ELR (cell line): ENCODE results near the gene ARHGEF17.

ENCODE experiments used
- DNase-seq: peaks from one replicate; pipeline ENCODE4 v3.0.0-alpha.2; 2015; ENCODE audit warnings: low read depth

Gene ARHGEF17

GRCh38 chr11:73314117-73314961 lies 6.3 kb downstream of the ARHGEF17 start:
- DNase-seq = peak; percentile 67

DNA sequence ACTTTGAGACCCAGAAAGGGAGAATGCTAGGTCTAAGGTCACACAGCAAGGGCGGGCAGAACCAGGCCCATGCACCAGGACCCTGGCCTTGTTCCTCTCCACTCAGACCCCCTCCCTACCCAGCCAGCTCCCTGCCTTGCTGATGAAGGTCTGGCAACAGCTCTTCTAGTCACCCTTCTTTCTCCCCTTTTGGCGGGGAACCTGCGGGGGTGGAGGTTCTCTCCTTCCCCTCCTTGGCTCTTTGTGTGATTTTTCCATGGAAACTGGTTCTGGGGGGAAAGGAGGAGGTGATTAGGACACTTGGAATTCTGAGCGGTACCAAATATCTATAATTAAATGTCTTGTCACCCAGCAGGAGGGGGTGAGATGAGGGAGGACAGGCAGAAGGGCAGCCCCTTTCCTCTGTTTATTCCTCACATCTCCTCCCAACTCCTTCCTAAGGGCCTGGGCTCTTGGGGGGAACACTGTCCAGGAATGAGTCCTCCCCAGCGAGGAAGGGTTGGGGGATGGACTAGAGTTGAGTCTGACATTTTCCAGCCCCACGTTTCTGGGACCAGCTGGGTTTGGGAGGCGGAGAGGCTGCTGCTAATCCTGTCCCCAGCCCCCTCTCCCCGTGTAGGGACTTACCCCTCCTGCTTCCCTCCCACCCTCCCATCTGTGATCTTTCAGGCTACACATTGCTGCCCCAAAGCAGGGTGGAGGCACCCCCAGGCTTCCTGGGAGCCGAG lies 7.4 kb downstream of the ARHGEF17 start:
- no peak for DNase-seq

DNA sequence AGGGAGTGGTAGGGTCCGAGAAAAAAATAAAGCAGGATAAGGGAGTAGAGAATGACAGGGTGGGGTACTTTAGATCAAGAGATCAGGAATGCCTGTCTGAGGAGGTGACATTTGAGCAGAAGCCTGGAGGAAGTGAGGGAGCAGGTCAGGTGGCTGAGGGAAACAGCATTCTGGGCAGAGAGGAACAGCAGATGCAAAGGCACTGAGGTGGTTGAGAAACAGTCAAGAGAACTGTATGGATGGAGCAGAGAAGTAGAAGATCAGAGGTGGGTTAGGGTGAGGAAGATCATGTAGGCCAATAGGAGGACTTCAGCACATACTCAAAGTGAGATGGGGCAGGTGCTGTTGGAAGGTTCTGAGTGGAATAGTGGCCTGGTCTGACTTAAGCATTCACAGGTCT lies 8.3 kb downstream of the ARHGEF17 start:
- no peak for DNase-seq

DNA sequence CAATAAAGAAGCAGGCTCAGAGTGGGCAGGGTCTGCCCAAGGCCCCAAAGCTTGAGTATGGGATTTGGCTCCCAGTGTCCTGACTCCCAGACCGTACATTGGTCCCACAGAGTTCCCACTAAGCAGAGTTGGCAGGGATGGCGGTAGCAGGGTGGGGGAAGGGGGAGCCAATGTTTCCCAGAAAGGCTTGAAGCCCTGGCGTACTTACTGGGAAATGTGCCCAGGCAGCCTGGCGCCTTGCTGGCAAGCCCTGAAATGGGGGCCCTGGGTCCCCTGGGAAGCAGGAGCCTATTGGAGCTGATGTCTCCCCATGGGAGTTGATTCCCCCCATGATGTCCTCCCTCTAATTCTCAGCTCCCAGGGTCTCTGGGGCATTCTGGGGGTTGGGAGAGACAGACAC lies 9.3 kb downstream of the ARHGEF17 start:
- DNase-seq = no peak

DNA sequence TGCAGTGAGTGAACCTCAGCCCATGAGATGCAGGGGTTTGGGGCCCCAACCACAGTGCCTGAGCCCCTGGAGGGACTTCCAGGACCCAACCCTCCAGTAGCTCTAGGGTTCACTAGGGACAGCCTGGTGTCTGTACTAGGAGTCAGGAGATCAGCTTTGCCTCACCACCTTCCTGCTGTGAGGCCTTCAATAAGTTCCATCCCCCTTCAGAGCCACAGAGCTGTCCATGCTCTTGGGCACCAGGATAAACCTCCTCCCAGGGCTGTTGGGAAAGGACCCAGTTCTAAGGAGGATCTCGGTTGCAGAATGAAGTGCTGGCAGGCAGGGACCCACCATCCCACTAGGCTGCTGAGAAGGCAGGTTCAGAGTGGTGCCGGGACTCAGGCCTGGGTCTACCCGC lies 9.7 kb downstream of the ARHGEF17 start:
- DNase-seq = no peak

DNA sequence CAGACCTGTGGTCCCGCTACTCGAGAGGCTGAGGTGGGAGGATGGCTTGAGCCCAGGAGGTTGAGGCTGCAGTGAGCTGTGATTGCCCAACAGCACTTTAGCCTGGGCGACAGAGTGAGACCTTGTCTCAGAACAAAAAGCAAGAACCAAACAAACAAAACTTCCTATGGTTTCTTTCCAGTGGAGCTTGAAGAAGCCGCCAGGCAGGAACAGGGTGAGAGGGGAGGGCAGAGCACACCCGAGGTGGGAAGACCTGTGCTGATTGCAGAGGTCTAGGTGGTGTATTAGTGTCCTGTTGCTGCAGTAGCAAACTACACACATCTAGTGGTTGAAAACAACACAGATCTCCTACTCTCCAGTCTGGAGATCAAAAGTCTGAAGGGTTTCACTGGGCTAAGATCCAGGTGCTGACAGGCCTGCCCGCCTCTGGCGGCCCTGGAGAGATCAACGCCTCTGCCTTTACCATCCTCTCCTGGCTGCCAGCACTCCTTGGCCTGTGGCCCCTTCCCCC lies 10.5 kb downstream of the ARHGEF17 start:
- no peak for DNase-seq

DNA sequence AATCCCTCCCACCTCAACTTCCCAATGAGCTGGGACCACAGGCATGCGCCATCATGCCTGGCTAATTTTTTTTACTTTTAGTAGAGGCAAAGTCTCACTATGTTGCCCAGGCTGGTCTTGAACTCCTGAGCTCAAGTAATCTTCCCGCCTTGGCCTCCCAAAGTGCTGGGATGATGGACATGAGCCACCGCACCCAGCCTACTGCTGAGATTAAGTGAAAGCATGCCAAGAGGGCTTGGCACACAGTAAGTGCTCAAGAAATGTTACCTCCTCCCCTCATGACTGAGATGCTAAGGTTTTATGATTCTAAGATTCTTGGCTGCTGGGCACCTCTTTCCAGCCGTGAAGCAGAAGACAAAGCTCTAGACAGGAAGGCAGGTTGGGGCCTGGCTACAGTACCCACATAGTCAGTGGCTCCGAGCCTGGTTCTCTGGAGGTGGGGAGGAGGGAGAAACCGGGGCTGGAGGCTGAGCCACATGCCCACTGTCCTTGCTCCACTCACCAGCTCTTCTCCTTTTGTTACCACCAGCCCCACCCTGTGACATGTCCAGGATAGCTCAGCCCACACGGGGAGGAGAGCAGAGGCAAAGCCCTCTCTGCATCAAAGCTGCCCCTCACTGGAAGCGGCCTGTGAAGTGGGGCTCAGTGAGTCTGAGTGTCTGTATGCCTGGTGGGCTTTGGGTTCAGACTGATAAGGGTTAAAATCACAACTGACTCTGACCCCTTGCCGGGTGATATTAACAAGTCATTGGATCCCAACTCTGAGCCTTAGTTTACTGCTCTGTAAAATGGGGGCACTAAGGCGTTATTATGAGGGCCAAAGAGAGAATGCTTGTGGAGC lies 12.9 kb downstream of the ARHGEF17 start:
- DNase-seq = no peak

GRCh38 chr11:73321604-73322381 lies 13.7 kb downstream of the ARHGEF17 start:
- DNase-seq = peak; percentile 79

DNA sequence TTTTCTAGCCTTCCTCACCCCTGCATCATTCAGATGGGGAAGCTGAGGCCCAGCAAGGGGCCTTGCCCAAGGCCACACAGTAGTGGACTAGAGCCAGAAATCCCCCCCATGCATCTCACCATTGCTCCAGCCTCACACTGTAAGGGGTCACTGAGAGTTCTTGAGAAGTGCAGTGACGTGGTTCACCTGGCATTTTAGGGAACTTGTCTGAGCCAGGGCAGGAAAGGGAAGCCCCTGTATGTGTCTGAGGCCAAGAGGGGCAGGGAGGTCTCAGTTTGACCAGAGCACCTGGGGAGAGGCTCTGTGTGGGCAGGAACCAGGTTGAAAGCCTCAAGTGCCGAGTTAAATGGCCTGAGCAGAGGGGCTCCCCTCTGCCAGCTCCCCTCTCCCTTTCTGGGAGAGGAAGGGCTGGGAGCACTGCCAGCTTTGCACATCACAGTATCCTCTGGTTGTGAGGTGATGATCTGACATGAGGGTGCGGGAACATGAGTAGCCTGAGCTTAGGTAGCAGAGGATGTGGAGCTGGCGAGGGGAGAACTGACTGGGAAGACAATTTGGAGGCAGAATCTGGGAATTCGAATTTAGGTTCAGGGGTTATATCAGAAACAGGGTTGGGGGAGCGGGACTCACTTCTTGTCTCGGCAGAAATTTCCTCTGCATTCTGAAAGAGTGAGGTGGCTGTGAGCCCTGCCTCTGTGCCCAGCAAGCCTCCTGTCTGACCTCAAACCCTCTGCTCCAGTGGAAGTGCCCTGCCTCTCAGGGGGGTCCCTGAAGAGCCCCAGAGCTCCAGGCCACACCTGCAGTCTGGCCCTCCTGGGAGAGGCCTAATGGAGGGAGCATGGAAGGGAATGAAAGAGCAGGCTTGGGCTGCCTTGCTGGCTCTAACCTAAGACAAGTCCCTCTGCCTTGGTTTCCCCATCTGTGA lies 14.6 kb downstream of the ARHGEF17 start:
- peak; percentile 59 for DNase-seq

DNA sequence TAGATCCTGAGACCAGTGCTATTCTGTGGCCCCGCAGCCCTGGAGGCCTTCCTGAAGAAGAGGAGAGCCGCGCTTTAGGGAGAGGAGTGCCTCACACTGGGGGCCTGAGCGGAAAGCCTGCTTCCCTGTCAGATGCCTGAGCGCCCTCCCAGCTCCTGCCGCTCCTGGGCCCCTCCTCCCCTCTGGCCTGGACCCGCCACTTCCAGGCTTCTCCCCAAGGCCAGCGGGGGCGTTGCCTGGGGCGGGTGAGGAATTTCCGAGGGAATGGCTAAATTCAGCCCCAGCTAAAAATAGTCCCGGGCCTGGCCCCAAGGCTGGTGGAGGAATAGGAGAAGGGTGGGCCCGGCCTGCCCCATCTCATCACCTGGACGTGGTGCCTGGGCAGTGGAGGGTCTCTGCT lies 15.4 kb downstream of the ARHGEF17 start:
- peak; percentile 83 for DNase-seq

- no peak for DNase-seq
These were observed 16.0 kb downstream of the ARHGEF17 start for GRCh38 chr11:73324116-73324515.

GRCh38 chr11:73324665-73325035 lies 16.6 kb downstream of the ARHGEF17 start:
- DNase-seq = no peak

DNA sequence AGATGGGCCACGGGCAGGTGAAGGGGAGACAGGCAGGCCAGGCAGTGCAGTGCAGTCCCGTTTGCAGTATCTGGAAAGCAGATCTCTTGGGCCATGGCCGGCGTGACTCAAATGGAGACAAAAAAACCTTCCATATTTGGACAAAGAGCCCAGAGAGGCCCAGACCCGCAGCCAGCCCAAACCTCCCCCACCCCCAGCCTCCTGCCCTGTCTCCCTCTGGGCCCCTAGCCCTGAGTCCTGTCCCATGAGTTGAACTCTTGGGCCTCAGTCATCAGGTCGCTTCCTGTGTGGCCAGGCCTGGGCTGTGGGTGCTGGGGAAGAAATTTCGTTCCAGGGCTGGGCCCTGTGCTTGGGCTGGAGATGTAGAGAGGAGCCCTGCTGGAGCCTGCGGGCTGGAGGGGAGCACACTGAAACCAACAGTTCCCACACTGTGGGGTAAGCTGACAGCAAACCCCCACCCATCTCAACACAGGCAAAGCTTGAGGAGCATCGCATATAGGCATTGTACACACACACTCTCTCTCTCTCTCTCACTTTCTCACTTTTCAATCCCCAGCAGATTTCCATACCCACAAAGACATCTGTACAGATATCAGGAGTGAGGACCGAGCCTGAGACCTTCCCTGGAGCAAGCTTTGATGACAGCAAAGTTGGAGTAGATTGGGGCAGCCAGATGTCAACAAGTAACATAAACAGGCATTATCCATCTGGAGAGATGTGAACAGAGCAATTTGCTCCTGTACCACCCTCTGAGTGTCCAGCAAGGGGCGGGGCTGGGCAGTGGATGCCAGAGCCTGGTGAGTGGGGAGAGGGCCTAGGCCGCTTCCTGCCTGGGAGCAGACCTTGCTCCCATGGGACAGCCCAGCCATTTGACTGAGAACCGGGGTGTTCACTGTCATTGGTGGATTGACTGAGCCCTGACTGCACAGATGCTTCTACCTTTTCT lies 17.2 kb downstream of the ARHGEF17 start:
- DNase-seq = peak; percentile 55

DNA sequence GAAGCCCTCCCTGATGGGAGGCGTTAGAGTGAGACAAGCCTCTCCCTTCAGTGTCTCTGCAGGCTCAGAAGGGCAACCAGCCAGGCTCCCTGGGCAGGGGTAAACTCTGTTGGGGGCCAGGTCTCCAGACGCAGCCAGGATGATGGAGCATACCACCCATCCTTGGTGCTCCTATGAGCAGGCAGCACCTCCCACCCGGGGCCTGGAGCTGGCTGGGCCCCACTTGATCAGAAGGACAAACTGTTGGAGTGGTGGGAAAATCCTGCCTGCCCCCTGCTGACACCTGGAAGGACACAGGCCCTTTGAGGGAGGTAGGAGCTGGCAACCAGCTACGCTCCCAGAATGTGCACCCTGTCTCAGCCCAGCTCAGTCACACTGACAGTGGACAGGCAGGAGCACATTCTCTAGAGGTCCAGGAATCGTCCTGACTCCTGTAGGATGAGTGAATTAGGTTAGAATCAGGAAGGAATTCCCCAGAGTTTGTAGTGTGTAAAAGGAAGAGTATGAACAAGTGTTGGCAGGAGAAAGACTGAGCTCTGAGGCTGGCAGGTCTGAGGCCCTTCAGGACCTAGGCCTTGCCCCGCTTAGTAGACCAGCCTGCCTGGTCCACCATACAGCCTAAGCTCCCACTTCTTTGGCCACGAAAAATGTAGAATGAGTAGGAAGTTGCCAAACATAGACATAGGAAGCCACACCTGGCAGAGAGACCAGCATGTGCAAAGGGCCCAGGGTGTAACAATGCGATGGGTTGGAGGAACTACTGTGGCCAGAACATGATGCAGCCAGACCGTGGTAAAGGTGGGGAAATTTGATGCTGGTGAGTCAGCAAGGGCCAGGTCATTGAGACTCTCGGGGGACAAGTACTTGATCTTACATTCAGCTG lies 19.1 kb downstream of the ARHGEF17 start:
- DNase-seq = peak; percentile 60

DNA sequence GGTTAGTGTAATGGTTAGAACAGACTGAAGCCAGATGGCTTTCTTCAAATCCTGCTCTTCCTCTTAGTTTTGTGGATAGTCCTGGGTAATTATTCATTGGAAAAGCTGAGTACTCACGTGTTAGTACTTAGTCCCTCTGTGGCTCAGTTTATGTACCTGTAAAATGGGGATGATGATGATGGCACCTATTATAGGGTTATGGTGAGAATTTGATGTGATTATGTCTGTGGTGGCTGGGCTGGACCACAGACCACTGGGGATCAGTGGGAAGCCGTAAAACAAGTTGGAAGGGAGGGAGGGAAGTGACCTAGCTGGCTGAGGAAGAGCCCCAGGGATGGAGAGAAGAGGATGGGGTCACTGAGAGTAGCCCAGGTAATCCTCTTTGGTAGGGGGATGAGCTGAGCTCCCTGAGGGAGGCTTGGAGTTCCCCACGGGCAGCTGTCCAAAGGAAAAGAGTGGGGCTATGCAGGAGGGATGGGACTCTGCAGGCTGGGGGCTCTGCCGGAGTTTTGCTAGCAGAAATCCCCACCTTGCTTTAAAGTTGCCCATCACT lies 19.8 kb downstream of the ARHGEF17 start:
- DNase-seq = no peak

DNA sequence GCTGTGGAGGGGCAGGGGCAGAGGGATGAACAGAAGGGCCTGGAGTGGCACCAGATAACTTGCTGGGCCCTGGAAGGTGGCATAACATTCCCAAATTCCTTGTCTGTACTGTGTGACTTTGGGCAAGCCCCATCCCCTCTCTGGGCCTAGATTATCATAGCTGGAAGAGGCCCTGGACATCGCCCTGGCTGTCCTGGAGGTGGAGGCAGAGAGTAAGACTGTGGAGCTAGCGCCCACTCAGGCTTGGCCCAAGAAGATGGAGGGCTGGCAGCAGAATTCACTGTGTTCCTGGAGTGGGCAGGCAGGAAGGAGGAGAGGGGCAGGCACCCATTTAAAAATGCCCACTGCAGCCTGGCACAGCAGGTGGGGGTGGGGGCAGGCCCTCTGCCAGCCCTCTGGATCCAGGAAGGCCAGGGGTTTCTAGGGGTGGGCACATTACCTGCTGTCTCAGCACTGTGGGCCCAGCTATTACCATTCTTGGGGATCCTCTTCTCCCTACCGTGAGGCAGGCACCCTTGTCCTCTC lies 22.6 kb downstream of the ARHGEF17 start:
- peak; percentile 61 for DNase-seq

GRCh38 chr11:73331138-73331916 lies 23.3 kb downstream of the ARHGEF17 start:
- DNase-seq = peak; percentile 37
